GM18505 (cell line): ENCODE data around the gene PARP8.
"Not testable (repeated sequence)": the region's sequence is repeated elsewhere in the genome, so short reads cannot be mapped to it uniquely, and the experiment has no call there.

ENCODE experiments used
- ATAC-seq: cut with Tn5 transposase; IDR thresholded peaks from one replicate; pipeline ENCODE4 v1.9.1; 2021; ENCODE audit not compliant: unreplicated experiment
- POLR2A ChIP-seq: IDR thresholded peaks from 4 replicates; pipeline ENCODE4 v1.6.1; 2011; ENCODE audit warnings: borderline replicate concordance; ENCODE audit not compliant: insufficient read depth, insufficient read length; ENCODE audit errors: extremely low read depth

PARP8 gene

DNA sequence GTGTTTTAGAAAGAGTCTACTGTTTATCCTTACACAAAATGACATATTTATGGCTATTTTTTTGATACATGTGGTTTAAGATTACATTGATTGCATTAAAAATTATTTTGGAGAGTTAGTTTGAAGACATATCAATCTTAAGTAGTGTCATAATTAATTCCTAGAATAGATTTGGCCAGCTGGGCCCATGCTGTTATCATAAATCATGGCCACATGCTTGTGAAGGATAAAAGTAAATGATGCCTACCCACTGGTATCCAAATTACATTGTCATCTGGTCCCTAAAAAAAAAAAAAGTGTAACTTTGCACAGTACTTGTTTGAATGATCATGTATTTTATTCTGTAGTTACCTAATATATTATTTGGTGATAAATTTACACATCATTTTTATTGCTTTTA, 96.9 kb downstream of the PARP8 start:
- no peak for TF ChIP-seq POLR2A
- no peak for ATAC-seq

DNA sequence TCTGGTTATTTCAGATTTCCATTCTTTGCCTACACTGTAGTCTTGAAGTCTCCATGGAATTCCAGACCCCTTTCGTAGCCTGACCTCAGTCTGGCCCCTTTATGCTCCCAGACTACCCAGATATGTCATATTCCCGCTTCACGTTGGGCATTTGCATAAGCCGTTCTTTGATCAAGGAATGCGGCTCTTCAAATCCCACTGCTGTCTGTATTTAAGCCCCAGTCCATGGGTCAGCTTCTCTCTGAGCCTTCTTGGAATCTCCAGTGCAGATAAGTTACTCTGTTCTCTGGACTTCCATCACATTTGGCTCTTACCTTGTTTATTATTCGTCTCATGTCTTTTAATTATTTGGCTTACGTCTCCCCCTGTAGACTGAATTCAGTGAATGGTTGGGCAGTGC, 97.4 kb downstream of the PARP8 start:
- TF ChIP-seq POLR2A, result no peak
- ATAC-seq, result no peak

DNA sequence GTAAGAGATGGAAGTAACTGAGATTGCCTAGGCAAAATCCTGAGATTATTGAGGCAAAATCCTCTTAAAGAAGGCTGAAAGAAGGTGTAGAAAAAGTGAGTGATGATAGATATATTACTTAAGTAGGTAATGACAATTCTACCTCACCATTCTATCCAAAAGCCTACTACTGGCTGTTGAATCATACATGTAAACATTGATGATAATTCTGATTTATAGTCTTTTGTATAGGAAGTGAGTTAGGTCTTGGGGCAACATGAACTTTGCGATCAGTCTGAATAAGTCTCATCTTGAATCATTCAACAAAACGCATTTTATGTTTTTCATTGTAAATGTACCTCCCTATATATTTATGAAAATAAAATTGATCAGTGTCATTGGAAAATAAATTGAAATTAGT, 99.6 kb downstream of the PARP8 start:
- TF ChIP-seq POLR2A, result no peak
- ATAC-seq, result no peak

DNA sequence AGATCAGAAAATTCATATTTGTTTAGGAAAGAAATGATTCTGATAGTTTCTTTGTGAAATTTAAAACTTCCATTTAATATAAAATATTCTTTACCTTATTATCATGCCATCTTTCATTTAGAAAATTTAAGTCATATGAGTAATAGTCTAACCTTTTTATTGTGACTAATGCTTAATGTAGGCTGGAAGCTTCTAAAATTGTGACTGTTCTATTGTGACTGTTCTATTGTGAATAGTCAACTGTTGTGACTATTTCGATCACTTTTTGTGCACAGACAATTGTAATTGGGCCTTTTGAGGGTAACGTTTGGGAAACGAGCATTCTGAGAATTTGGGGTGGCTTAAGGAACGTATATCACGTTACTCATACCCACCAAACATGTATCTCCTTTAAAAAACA, 100.0 kb downstream of the PARP8 start:
- TF ChIP-seq POLR2A, result no peak
- no peak for ATAC-seq

DNA sequence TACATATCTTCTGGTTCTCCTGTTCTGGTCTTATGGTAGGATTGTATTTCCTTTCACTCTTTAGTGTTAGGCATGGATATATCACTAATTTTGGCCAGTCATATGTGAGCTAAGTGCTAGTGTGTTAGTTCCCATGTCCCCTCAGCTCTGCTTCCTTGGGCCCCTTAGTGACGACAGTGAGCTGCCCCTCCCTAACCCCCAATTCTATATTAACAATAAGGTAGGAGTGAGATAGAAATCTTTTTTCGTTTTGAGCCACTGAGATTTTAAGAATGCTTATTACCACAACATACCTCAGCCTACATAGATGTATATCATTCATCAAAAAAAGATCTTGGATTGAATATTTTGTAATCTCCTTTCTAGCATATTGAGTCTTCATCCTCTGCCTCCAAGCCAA, 100.5 kb downstream of the PARP8 start:
- no peak for ATAC-seq
- no peak for TF ChIP-seq POLR2A

DNA sequence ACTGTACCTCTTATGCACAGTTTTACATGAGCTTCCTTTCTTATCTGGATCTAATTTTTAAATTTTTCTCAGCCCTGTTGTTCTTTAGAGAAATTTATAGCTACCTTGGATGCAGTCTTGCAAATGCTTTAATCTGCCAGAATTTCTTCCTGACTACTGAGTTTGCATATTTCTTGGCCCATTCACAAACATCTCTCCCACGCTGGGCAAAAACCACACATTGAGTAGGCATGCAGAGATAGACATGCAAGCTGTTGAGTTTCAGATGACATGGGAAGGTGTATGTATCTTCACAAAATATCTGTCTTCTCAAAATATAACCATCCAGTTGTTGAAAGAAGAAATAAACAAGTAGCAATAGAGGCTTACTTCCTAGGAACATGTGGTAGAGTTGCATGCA, 101.2 kb downstream of the PARP8 start:
- ATAC-seq, result no peak
- no peak for TF ChIP-seq POLR2A

GRCh38 chr5:50768634-50769033, 102.2 kb downstream of the PARP8 start:
- ATAC-seq, result no peak
- TF ChIP-seq POLR2A, result no peak

DNA sequence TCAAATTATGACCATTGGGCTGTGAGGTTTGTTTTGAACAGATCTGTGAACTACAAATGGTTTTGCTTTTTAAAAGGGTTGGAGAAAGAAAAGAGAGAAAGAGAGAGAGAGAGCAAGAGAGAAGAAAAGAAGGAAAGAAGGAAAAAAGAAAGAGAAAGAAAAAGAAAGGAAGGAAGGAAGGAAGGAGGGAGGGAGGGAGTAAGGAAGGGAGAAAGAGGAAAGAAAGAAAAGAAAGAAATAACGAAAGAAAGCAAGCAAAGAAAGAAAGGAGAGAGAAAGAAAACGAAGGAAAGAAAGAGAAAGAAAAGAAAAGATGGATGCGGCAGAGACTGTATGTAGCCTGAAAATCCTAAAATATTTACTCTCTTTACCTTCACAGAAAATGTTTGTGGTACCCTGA, 104.0 kb downstream of the PARP8 start:
- TF ChIP-seq POLR2A, result no peak

DNA sequence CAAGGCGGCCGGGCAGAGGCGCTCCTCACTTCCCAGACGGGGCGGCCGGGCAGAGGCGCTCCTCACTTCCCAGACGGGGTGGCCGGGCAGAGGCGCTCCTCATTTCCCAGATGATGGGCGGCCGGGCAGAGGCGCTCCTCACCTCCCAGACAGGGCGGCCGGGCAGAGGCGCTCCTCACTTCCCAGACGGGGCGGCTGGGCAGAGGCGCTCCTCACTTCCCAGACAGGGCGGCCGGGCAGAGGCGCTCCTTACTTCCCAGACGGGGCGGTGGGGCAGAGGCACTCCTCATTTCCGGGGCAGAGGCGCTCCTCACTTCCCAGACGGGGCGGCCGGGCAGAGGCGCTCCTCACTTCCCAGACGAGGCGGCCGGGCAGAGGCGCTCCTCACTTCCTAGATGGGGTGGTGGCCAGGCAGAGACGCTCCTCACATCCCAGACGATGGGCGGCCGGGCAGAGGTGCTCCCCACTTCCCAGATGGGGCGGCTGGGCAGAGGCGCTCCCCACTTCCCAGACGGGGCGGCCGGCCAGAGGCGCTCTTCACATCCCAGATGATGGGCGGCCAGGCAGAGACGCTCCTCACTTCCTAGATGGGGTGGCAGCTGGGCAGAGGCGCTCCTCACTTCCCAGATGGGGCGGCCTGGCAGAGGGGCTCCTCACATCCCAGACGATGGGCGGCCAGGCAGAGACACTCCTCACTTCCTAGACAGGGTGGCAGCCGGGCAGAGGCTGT, 108.2 kb downstream of the PARP8 start:
- ATAC-seq, result not testable (repeated sequence)

More for the DNA sequence above, 104.0 kb downstream of the PARP8 start:
- ATAC-seq, result no peak

- ATAC-seq, result no peak
- TF ChIP-seq POLR2A, result no peak
These were observed 119.6 kb downstream of the PARP8 start for GRCh38 chr5:50786073-50786472.

DNA sequence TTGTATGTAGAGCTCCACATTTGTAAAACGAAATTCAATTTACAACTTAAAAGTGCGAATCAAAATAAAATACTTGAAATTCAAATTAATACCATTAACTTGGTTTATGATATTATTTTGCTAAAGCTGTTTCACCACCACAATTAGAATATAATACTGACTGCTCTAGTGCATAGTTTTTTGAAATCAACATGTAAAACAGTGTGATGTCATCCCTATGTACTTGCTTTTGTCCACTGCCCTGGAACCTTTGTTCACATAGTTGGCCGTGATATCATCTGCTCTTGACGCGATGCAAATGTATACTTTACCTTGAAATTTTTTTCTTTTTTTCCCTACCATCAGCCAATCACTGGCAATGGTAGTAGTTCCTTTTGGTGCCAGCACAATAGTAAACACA, 125.4 kb downstream of the PARP8 start:
- TF ChIP-seq POLR2A, result no peak
- ATAC-seq, result no peak

DNA sequence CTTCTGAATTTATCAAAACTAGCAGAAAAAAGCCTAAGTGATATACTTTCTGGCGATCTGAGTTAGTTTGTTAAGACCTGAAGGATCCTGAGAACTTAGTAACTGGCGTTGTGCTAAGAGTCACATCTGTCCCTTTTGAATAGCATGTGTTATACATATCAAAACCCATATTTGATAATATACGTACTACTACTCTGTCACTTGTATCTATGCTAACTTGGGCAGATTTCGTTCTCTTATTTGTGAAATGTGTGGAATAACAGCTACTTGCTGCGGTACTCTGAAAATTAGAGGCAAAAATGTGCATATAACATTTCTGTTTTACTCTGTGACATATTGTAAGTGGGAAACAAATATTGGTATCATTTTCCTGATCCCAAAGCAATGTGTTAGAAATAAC, 126.4 kb downstream of the PARP8 start:
- ATAC-seq, result no peak
- TF ChIP-seq POLR2A, result no peak

- TF ChIP-seq POLR2A, result no peak
- no peak for ATAC-seq
These were observed 128.4 kb downstream of the PARP8 start for GRCh38 chr5:50794812-50795211.

DNA sequence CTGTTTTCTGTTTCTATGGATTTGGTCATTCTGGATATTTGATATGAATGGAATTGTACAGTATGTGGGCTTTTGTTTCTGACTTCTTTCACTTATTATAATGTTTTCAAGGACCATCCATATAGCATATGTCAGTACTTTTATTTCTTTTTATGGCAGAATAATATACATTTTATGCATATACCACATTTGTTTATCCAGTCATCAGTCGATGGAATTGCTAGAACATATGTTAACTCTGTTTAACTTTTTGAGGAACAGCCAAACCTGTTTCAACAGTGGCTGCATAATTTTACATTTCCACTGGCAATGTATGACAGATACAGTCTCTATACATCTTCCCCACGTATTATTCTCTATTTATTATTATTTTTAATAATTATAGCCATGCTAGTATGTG, 131.6 kb downstream of the PARP8 start:
- no peak for ATAC-seq
- no peak for TF ChIP-seq POLR2A

- no peak for ATAC-seq
- TF ChIP-seq POLR2A, result no peak
These were observed 133.2 kb downstream of the PARP8 start for GRCh38 chr5:50799596-50799995.

DNA sequence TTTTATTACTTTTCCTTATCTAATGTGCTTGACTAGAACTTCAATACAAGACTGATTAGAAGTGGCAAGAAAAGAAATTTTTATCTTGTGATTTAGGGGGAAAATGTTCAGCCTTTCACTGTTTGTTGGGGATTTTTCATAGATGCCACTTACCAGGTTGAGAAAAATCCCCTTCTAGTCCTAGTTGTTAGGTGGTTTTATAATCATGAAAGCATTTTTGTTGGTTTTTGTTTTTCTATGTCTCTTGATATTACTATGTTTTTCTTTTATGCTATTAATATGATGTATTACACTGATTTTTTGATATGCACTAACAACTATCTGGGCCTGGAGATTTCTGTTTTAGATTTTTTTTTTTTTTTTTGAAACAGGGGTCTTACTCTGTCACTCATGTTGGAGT, 134.0 kb downstream of the PARP8 start:
- no peak for ATAC-seq
- no peak for TF ChIP-seq POLR2A

GRCh38 chr5:50807661-50808060, 141.2 kb downstream of the PARP8 start:
- TF ChIP-seq POLR2A, result no peak
- ATAC-seq, result no peak
